NCI-H2081 (cell line): ENCODE measurements around the gene VAMP2.

Source experiments
- DNase-seq, 2 experiments: peaks; one replicate each; lab custom pipeline; 2025; lab: John Stamatoyannopoulos, UW

VAMP2 gene

GRCh38 chr17:8142887-8143580 lies 19.7 kb downstream of the VAMP2 start:
- no peak for DNase-seq

DNA sequence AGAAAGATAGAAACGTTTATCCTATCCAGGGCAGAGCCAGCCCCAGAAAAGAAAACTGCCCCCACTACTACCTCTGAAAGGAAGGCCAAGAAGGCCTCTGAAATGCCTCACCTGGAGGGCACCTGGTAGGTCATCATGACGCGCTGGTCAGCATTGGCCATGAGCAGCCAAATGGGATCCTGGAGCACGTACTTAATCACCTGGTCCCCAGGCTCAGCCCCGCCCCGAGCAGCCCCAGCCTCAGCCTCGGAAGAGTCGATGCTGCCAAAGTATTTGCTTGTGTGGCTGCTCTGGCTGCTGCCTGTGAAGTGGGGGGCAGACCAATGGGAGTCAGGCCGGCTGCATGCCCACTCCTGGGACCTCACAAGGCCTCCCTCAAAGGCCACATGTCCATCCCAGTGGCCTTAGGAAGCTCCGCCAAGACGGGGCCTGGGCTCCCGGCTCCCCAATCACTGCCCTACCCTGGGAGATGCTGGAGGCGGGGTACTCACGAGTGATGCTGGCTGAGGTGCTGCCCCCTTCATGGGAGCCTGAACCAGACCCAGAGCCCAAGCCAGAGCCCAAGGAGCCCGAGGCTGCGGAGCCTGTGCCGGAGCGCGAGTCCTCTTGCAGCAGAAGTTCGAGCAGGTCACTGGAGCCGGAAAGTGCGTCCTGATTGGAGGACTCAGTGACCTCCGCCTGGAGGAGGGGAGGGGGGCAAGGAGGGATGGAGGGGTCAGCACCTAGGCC lies 20.4 kb downstream of the VAMP2 start:
- no peak for DNase-seq

DNA sequence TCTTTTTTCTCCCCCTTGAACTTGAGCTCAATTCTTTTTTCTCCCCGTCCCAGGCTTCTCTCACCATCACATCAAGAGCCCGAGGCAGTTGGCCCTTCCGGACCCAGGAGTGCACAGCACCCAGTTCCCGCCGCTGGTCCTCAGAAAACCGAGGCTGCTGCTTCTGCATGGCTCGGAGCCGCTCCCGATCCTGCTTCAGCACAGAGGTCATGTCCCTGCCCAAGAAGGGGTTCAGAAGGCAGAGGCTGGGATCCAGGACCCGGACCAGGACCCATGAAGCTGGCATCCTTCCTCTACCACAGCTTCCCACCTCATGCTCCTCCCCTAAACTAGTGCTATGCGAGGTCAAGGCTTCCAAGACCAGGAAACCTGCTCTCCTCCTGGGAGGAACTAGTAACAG lies 21.0 kb downstream of the VAMP2 start:
- no peak for DNase-seq

DNA sequence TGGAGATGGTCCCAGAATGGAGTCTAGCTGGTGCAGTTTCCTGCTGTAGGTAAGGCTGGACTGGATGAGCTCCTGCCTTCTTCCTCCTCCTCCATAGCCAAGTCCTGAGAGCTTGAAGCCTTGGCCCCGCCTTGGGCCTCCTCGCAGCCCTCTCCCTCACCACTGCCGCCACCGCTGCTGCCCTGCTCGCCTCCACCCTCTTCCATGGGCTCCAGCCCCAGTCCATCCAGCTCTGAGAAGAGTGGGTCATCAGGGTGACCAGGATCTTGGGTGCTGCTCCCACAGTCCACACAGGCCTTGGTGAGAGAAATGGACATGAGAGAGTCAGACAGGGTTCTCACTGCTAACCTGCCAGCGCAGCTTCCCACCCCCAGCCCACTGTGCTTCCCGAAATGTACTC lies 21.7 kb downstream of the VAMP2 start:
- DNase-seq = no peak

GRCh38 chr17:8140065-8141029 lies 22.4 kb downstream of the VAMP2 start:
- DNase-seq = no peak

DNA sequence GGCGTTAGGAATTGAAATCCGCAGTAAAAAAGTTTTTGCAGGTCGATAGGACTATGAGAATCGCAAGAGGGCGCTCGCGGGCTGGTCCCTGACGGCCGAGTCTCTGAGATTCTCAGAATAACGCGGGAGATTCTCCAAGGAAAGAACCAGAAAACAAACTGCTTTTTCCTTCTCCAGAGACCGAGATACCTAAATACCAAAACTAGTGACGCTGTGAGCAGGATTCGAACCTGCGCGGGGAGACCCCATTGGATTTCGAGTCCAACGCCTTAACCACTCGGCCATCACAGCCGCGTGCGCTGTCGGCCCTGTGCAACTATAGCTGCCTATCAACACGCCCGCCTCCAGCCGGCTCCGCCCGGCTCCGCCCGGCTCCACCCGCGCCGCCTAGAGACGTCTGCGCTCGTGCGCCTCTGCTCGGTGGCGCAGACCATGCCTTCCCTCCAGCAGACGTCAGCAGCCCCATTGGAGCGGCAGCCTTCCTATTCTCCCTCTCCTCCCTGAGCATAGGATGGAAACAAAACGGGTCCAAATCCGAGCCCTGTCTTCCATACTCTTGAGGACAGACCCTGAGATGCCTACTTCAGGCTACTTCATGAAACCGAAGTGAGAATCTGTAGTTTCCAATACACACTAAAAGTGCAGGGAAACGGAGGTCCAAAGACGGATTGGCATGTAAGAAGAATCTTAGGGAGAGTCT lies 23.9 kb downstream of the VAMP2 start:
- peak; percentile 87 for DNase-seq

GRCh38 chr17:8138374-8138671 lies 24.4 kb downstream of the VAMP2 start:
- DNase-seq = no peak

DNA sequence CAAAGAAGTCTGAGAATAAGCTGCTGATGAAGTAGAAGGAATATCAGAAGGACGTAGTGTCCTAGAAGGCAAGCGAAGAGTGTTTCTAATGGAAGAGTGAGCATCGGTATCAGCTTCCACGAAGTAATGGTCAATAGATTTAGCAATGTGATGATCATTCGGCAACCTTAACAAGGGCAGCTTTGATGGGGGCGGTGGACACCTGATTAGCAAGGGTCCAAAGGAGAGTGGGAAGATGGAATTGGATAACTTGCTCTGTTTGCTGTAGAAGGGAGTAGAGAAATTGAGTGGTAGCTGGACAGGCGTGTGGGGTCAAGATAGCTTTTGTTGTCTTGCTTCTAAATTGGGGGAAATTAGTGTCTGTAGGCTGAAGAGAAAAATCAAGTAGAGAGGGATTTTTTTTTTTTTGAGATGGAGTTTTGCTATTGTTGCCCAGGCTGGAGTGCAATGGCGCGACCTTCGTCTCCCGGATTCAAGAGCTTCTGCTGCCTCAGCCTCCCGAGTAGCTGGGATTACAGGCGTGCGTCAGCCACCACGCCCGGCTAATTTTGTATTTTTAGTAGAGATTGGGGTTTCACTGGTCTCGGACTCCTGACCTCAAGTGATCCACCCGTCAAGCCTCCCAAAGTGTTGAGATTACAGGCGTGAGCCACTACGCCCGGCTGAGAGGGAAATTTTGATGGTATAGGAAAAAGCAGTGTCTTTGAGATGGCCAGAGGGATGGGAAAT lies 24.9 kb downstream of the VAMP2 start:
- DNase-seq = no peak

GRCh38 chr17:8133941-8134340 lies 28.8 kb downstream of the VAMP2 start:
- no peak for DNase-seq

DNA sequence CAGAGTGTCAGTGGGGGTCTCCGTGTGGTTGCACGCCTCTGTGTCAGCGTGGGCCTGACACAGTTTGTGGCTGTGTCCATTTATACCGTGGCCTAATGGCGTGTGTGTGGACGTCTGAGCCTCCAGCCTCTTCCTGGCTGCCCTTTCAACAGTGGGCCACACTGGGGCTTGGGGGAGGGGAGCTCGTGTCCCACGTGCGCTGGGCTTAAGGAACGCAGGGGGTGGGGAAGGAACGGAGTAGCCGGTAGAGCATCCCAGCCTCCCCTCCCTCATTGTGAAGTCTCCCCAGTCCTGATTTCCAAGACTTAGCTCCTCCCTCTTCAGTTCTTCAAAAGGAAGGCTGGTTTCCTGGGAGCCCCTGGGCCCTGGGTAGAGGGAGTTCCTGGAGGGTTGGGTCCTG lies 29.3 kb downstream of the VAMP2 start:
- no peak for DNase-seq

DNA sequence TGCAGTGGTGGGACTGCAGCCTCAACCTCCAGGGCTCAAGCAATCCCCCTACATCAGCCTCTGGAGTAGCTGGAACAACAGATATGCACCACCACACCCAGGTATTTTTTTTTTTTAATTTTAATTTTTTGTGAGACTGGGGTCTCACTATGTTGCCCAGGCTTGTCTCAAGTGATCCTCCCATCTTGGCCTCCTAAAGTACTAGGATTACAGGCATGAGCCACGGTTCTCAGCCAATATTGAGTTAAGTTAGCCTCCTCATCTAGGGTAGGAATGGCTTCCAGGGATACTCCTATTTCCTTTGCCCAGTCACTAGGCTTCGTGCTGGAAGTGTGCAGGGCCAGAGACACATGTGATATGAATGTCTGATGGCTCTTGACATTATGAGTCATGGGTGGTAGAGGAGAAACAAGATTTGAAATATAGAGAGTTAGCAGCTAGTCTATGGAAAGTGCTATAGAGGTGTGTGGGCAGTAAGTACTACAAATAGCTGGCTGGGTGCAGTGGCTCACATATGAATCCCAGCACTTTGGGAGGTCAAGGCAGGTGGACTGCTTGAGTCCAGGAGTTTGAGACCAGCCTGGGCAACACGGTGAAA lies 30.8 kb downstream of the VAMP2 start:
- DNase-seq = no peak

DNA sequence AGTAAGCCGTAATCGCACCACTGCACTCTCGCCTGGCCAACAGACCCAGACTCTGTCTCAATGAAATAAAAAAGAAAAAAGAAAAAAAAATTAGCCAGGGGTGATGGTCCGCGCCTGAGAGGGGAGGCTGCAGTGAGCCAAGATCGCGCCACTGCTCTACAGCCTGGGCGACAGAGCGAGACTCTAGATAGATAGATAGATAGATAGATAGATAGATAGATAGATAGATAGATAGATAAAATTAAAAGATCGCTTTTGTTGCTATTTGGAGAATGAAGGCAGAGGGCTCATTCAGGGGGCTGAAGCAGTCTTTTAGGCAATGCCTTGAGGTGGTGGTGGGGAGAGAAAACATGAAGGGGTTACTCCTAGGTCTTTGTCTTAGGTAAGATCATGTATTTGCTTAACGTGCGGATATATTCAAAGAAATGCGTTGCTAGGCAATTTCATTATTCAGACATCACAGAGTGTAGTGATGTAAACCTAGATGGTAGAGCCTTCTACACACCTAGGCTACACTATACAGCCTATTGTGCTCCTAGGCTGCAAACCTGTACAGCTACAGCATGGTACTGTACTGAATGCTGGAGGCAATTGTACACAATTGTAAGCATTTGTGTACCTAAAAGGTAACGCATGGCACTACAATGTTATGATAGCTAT lies 34.5 kb downstream of the VAMP2 start:
- no peak for DNase-seq

- peak; percentile 13 to 23 for DNase-seq
Observed at GRCh38 chr17:8126491-8127066, 36.2 kb downstream of the VAMP2 start.

- peak in 1 of 2 experiments; percentile 18 for DNase-seq
Observed at GRCh38 chr17:8125947-8126490, 36.7 kb downstream of the VAMP2 start.

DNA sequence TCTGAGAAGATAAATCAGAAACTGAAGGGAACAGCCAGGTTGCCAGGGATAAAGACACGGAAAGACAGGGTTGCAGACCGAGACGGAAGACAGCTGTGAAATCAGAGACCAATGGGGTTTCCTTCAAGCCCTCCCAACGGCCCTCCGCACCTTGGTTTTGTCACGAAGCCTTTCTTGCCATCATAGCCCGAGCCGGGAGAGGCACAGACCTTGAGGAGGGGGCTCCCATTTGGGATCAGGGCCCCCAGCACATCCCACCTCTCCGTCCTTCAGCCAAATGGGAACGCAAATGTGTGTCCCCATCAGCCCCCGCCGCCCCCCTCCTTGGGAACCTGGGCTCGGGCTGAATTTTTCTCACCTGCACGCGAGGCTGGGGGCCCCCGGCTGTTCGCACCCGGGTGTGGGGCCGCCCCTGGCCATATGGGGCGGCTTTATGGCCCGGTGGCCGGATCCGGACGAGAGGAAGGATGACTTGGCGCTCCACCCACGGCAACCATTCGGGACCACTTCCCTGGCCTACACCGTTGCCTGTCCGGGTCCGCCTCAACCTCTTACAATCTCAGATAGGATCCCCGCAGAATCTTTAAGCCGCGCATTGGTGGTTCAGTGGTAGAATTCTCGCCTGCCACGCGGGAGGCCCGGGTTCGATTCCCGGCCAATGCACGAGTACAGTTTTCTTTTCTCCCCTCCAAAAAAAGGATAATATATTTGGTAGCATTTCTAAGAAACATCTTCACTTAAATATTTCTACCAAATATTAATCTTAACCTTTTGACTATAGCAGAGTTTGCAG lies 37.4 kb downstream of the VAMP2 start:
- peak; percentile 50 to 56 for DNase-seq

DNA sequence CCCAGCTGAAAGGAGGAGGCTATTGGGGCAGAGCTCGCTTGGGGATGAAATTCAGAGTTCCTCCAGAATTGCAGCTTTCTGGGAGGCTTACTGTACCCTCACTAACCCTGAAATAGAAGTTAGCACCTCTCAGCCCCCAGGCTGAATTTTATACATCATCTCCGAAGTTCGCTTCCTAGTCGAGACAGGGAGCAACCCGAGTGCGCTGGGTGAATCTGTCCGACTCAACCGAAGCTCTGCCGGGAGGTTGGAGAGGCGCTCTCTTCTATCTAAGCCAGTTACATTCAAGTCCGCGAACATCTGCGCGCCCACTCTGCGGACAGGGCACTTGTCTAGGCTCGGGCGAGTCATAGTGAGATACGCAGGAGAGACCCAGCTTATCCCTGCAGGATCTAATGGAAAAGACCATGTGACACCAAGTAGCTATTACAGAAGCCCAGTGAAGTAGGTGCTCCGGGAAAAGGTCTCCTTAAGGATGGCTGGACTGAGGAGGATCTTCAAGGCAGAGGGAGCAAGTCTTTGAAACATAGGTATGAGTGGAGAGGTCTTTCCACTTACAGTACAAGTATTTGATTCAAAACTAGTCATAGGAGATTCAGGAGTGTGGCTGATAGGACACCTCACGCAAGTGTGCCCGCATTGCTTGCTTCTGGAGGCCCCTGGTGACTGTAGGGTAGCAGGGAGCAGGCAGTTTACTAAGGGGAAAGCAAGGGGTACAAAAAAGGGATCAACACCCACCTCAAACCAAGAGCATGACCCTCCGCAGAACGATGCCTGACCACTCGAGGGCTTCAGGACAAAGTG lies 38.2 kb downstream of the VAMP2 start:
- DNase-seq = no peak

- DNase-seq = no peak
Observed at GRCh38 chr17:8123695-8124349, 38.9 kb downstream of the VAMP2 start, which contains the start of gene HES7. HES7 (minus strand) TSS chr17:8124106; CDS start chr17:8124084, 22 bp downstream.
